ENCODE data around the gene FBXW5. TPM values are rescaled to one million over a fixed set of nuclear protein-coding genes. Genes with fewer than 3 reads are reported as not detected.

Gene FBXW5
- total and polyA plus RNA-seq, 2 experiments from 2014 or later, result 27.0 to 111 TPM

DNA sequence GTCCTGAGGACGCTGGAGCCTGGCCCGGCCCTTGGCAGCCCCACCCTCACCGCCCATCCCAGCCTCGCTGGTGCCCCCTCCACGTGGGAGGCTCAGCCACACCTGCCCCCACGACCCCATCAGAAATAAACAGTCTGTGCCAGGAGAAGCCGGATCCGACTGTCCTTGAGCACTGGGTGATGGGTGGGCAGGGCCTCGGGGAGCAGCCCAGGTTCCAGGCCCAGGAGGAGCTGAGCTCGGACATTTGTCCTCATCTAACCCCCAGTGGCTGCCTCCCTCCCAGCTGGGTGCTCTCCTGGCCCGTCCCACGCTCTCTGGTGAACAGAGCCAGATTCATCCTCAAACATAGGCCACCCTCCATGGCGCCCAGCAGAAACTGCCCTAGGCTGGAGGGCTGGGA, 28.2 kb upstream of the FBXW5 start:
- Histone ChIP-seq H3K4me3 (no peak overlapping the region), H3K36me3 (ENCODE audit: insufficient read depth) (no peaks in the 10 kb centered on the region), H3K4me1 (ENCODE audit: insufficient read depth) (no peaks in the 10 kb centered on the region), H3K79me2 (replicated peaks; ENCODE audit: insufficient read depth) (no peaks in the 10 kb centered on the region), H3K27me3 (ENCODE audit: insufficient read depth) (no peaks in the 10 kb centered on the region), H2AFZ (no peak overlapping the region), H4K20me1 (replicated peaks; ENCODE audit: insufficient read depth) (no peaks in the 10 kb centered on the region), H3K4me2 (no peak overlapping the region), H3K27ac (ENCODE audit: low read depth) (no peak overlapping the region), H3F3A (replicated peaks; ENCODE audit: low read depth) (no peaks in the 10 kb centered on the region), H3K9me2 (ENCODE audit: insufficient read depth) (no peaks in the 10 kb centered on the region)
- peaks cover 2% of the 10 kb centered on the region; the same call in 1 of the 3 replicates for H3K4me1 Mint-ChIP-seq
- no peak overlapping the region for H3K27ac Mint-ChIP-seq
- H3K36me3 Mint-ChIP-seq (ENCODE audit: low read depth), result no peaks in the 10 kb centered on the region
- H3K27me3 Mint-ChIP-seq (ENCODE audit: insufficient read depth, low read depth, poor library complexity), result peaks cover 7% of the 10 kb centered on the region
- H3K9me3 Mint-ChIP-seq, result no peaks in the 10 kb centered on the region
- no peak for DNase-seq (ENCODE audit: low spot score)
- no peak overlapping the region for H3K4me3 Mint-ChIP-seq
- no peak for ATAC-seq
- TF ChIP-seq, protein P1, sequence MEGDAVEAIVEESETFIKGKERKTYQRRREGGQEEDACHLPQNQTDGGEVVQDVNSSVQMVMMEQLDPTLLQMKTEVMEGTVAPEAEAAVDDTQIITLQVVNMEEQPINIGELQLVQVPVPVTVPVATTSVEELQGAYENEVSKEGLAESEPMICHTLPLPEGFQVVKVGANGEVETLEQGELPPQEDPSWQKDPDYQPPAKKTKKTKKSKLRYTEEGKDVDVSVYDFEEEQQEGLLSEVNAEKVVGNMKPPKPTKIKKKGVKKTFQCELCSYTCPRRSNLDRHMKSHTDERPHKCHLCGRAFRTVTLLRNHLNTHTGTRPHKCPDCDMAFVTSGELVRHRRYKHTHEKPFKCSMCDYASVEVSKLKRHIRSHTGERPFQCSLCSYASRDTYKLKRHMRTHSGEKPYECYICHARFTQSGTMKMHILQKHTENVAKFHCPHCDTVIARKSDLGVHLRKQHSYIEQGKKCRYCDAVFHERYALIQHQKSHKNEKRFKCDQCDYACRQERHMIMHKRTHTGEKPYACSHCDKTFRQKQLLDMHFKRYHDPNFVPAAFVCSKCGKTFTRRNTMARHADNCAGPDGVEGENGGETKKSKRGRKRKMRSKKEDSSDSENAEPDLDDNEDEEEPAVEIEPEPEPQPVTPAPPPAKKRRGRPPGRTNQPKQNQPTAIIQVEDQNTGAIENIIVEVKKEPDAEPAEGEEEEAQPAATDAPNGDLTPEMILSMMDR (conservative IDR thresholded peaks at IDR 0.05; ENCODE audit: low read depth in 2 of 2), result no peak
- no peak for TF ChIP-seq NANOG (IDR thresholded peaks at IDR 0.05; ENCODE audit: borderline replicate concordance)
- no peak for TF ChIP-seq POLR2AphosphoS5 (IDR thresholded peaks at IDR 0.05; ENCODE audit: low read depth)
- TF ChIP-seq, protein P2, sequence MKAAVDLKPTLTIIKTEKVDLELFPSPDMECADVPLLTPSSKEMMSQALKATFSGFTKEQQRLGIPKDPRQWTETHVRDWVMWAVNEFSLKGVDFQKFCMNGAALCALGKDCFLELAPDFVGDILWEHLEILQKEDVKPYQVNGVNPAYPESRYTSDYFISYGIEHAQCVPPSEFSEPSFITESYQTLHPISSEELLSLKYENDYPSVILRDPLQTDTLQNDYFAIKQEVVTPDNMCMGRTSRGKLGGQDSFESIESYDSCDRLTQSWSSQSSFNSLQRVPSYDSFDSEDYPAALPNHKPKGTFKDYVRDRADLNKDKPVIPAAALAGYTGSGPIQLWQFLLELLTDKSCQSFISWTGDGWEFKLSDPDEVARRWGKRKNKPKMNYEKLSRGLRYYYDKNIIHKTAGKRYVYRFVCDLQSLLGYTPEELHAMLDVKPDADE (IDR thresholded peaks at IDR 0.05), result no peak
- TF ChIP-seq, protein P3, sequence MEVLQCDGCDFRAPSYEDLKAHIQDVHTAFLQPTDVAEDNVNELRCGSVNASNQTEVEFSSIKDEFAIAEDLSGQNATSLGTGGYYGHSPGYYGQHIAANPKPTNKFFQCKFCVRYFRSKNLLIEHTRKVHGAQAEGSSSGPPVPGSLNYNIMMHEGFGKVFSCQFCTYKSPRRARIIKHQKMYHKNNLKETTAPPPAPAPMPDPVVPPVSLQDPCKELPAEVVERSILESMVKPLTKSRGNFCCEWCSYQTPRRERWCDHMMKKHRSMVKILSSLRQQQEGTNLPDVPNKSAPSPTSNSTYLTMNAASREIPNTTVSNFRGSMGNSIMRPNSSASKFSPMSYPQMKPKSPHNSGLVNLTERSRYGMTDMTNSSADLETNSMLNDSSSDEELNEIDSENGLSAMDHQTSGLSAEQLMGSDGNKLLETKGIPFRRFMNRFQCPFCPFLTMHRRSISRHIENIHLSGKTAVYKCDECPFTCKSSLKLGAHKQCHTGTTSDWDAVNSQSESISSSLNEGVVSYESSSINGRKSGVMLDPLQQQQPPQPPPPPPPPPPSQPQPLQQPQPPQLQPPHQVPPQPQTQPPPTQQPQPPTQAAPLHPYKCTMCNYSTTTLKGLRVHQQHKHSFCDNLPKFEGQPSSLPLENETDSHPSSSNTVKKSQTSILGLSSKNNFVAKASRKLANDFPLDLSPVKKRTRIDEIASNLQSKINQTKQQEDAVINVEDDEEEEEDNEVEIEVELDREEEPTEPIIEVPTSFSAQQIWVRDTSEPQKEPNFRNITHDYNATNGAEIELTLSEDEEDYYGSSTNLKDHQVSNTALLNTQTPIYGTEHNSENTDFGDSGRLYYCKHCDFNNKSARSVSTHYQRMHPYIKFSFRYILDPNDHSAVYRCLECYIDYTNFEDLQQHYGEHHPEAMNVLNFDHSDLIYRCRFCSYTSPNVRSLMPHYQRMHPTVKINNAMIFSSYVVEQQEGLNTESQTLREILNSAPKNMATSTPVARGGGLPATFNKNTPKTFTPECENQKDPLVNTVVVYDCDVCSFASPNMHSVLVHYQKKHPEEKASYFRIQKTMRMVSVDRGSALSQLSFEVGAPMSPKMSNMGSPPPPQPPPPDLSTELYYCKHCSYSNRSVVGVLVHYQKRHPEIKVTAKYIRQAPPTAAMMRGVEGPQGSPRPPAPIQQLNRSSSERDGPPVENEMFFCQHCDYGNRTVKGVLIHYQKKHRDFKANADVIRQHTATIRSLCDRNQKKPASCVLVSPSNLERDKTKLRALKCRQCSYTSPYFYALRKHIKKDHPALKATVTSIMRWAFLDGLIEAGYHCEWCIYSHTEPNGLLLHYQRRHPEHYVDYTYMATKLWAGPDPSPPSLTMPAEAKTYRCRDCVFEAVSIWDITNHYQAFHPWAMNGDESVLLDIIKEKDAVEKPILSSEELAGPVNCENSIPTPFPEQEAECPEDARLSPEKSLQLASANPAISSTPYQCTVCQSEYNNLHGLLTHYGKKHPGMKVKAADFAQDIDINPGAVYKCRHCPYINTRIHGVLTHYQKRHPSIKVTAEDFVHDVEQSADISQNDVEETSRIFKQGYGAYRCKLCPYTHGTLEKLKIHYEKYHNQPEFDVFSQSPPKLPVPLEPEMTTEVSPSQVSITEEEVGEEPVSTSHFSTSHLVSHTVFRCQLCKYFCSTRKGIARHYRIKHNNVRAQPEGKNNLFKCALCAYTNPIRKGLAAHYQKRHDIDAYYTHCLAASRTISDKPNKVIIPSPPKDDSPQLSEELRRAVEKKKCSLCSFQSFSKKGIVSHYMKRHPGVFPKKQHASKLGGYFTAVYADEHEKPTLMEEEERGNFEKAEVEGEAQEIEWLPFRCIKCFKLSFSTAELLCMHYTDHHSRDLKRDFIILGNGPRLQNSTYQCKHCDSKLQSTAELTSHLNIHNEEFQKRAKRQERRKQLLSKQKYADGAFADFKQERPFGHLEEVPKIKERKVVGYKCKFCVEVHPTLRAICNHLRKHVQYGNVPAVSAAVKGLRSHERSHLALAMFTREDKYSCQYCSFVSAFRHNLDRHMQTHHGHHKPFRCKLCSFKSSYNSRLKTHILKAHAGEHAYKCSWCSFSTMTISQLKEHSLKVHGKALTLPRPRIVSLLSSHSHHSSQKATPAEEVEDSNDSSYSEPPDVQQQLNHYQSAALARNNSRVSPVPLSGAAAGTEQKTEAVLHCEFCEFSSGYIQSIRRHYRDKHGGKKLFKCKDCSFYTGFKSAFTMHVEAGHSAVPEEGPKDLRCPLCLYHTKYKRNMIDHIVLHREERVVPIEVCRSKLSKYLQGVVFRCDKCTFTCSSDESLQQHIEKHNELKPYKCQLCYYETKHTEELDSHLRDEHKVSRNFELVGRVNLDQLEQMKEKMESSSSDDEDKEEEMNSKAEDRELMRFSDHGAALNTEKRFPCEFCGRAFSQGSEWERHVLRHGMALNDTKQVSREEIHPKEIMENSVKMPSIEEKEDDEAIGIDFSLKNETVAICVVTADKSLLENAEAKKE (CRISPR knock-in tag; IDR thresholded peaks at IDR 0.05), result no peak
- TF ChIP-seq CREB1 (CRISPR knock-in tag; IDR thresholded peaks at IDR 0.05; ENCODE audit: low read depth), result no peak
- no peak for TF ChIP-seq ZNF331 (CRISPR knock-in tag; IDR thresholded peaks at IDR 0.05; ENCODE audit: low read depth)
- no peak for TF ChIP-seq EZH2 (IDR thresholded peaks at IDR 0.05; ENCODE audit: low read depth, unreplicated experiment)
- TF ChIP-seq, protein P4, sequence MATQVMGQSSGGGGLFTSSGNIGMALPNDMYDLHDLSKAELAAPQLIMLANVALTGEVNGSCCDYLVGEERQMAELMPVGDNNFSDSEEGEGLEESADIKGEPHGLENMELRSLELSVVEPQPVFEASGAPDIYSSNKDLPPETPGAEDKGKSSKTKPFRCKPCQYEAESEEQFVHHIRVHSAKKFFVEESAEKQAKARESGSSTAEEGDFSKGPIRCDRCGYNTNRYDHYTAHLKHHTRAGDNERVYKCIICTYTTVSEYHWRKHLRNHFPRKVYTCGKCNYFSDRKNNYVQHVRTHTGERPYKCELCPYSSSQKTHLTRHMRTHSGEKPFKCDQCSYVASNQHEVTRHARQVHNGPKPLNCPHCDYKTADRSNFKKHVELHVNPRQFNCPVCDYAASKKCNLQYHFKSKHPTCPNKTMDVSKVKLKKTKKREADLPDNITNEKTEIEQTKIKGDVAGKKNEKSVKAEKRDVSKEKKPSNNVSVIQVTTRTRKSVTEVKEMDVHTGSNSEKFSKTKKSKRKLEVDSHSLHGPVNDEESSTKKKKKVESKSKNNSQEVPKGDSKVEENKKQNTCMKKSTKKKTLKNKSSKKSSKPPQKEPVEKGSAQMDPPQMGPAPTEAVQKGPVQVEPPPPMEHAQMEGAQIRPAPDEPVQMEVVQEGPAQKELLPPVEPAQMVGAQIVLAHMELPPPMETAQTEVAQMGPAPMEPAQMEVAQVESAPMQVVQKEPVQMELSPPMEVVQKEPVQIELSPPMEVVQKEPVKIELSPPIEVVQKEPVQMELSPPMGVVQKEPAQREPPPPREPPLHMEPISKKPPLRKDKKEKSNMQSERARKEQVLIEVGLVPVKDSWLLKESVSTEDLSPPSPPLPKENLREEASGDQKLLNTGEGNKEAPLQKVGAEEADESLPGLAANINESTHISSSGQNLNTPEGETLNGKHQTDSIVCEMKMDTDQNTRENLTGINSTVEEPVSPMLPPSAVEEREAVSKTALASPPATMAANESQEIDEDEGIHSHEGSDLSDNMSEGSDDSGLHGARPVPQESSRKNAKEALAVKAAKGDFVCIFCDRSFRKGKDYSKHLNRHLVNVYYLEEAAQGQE (IDR thresholded peaks at IDR 0.05; ENCODE audit: unreplicated experiment), result no peak
- no peak for TF ChIP-seq JUNB (IDR thresholded peaks at IDR 0.05; ENCODE audit: unreplicated experiment)
